SH-SY5Y (cell line): ENCODE data around the gene INSM1.

Source experiments
- GATA2 ChIP-seq: IDR thresholded peaks from 2 replicates; pipeline ENCODE4 v1.6.1; 2011; ENCODE audit warnings: mild to moderate bottlenecking, low read depth, low read length
- GATA3 ChIP-seq: IDR thresholded peaks from 2 replicates; pipeline ENCODE4 v1.6.1; 2011; ENCODE audit warnings: low read depth, mild to moderate bottlenecking, low read length, moderate library complexity

DNA sequence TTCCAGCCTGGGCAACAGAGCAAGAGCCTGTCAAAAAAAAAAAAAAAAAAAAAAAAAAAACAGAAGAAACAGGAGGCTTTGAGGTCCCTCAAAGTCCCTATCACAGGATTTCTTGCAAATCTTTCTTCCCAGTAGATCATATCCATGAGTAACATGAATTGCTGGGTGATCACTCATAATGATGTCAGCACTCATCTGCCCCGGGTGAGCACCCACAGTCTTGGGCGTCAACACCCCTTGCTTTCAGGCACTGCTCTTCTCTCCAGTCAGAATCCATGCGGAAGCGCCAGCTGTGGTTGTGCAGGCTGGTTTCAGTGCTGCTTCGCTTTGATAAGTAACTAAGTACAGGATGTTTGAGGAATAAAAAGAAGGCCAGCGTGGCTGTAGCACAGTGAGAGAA lies 40.2 kb upstream of the INSM1 start:
- TF ChIP-seq GATA3, result no peak
- no peak for TF ChIP-seq GATA2
